H1 (cell line): ENCODE data around the gene LRRC74A. TPM values are rescaled to one million over a fixed set of nuclear protein-coding genes. Genes with fewer than 3 reads are reported as not detected.

Experiments
- CTCF ChIA-PET: fragments of 300-600 bp; sonication (Branson Sonifier 250); formaldehyde crosslinking; loops from one replicate; lab custom pipeline; 2021; ENCODE audit not compliant: partially characterized antibody; lab: Charles Lee
- POLR2A ChIA-PET: fragments of 300-600 bp; sonication (Branson Sonifier 250); formaldehyde crosslinking; loops from one replicate; lab custom pipeline; 2021; ENCODE audit warnings: inconsistent platforms; ENCODE audit not compliant: partially characterized antibody; lab: Charles Lee
- DNase-seq, 2 experiments: peaks; one replicate each; pipeline versions ENCODE4 v3.0.0 to v3.0.0-alpha.2; 2010 to 2022; ENCODE audit warnings: low spot score in 2 of 2, low read depth in 1 of 2, mixed read lengths in 1 of 2
- FAIRE-seq: peaks from 2 replicates; lab custom pipeline; 2011; peaks lifted over from hg19 to GRCh38; lab: Jason Lieb, UNC
- H2AFZ ChIP-seq: 2 replicates; pipeline ENCODE4 v1.8.1; 2012; ENCODE audit warnings: low read length, inconsistent platforms
- H2AK5ac ChIP-seq: 2 replicates; pipeline ENCODE4 v1.6.1; 2013; ENCODE audit warnings: low read depth, low read length
- H2BK120ac ChIP-seq: replicated peaks from 2 replicates; pipeline ENCODE3; 2013; ENCODE audit warnings: low read depth, low read length, inconsistent platforms
- H2BK12ac ChIP-seq: 2 replicates; pipeline ENCODE4 v1.6.1; 2013; ENCODE audit warnings: low read depth, low read length
- H2BK15ac ChIP-seq: 2 replicates; pipeline ENCODE4 v1.6.1; 2013; ENCODE audit warnings: low read length
- H2BK20ac ChIP-seq: 2 replicates; pipeline ENCODE4 v1.6.1; 2013; ENCODE audit warnings: low read length
- H2BK5ac ChIP-seq: 2 replicates; pipeline ENCODE4 v1.6.1; 2013; ENCODE audit warnings: low read depth, low read length
- H3K14ac ChIP-seq: 2 replicates; pipeline ENCODE4 v1.6.1; 2013; ENCODE audit warnings: inconsistent platforms; ENCODE audit not compliant: insufficient read length
- H3K18ac ChIP-seq: 2 replicates; pipeline ENCODE4 v1.6.1; 2013; ENCODE audit warnings: low read length; ENCODE audit errors: extremely low read depth
- H3K23ac ChIP-seq: 2 replicates; pipeline ENCODE4 v1.6.1; 2013; ENCODE audit warnings: inconsistent platforms; ENCODE audit not compliant: insufficient read length
- H3K23me2 ChIP-seq: 2 replicates; pipeline ENCODE4 v1.6.1; 2013; ENCODE audit warnings: low read depth, low read length
- H3K27ac ChIP-seq: 2 replicates; pipeline ENCODE4 v1.6.1; 2011; ENCODE audit warnings: low read depth, low read length, inconsistent platforms
- H3K27me3 ChIP-seq, 4 experiments: replicated peaks in 1 of 4; 1 replicate in 1 of 4; 2 replicates in 3 of 4; pipeline versions ENCODE4 v1.6.1 to v1.8.1; 2011 to 2013; ENCODE audit warnings: low read length in 3 of 4, mild to moderate bottlenecking in 3 of 4, inconsistent platforms in 2 of 4, mixed read lengths in 2 of 4, moderate library complexity in 1 of 4; ENCODE audit not compliant: control insufficient read depth in 3 of 4, insufficient read depth in 3 of 4; ENCODE audit errors: extremely low read depth in 1 of 4
- H3K36me3 ChIP-seq, 4 experiments: 2 replicates each; pipeline versions ENCODE4 v1.6.1 to v1.8.1; 2011 to 2013; ENCODE audit warnings: mild to moderate bottlenecking in 4 of 4, low read length in 3 of 4, moderate library complexity in 2 of 4, control low read depth in 1 of 4, inconsistent platforms in 1 of 4; ENCODE audit not compliant: insufficient read depth in 4 of 4, control insufficient read depth in 2 of 4
- H3K4ac ChIP-seq: replicated peaks from 2 replicates; pipeline ENCODE3; 2013; ENCODE audit warnings: low read length, low read depth, mixed read lengths, inconsistent platforms; ENCODE audit not compliant: insufficient read length
- H3K4me1 ChIP-seq, 4 experiments: replicated peaks in 1 of 4; 1 replicate in 1 of 4; 2 replicates in 3 of 4; pipeline versions ENCODE4 v1.6.1 to v1.8.1; 2011 to 2013; ENCODE audit warnings: low read length in 3 of 4, inconsistent platforms in 2 of 4, mixed read lengths in 1 of 4; ENCODE audit not compliant: insufficient read depth in 4 of 4, control insufficient read depth in 3 of 4
- H3K4me2 ChIP-seq, 2 experiments: 2 replicates each; pipeline versions ENCODE4 v1.6.1 to v1.8.1; 2011 to 2013; ENCODE audit warnings: low read depth in 2 of 2, low read length in 2 of 2, control low read depth in 1 of 2, inconsistent platforms in 1 of 2, mild to moderate bottlenecking in 1 of 2; ENCODE audit not compliant: insufficient read depth in 1 of 2
- H3K4me3 ChIP-seq, 4 experiments: fragments of 200-600, 300-600 bp in 1 of 4; sonication (generic), shearing (Covaris generic), sonication (Bioruptor Twin) in 1 of 4; 2 replicates each; pipeline versions ENCODE4 v1.5.1 to v1.8.1; 2011 to 2016; ENCODE audit warnings: low read length in 4 of 4, low read depth in 3 of 4, control low read depth in 2 of 4, inconsistent platforms in 2 of 4, mild to moderate bottlenecking in 2 of 4, mixed read lengths in 1 of 4, moderate library complexity in 1 of 4; ENCODE audit not compliant: insufficient read depth in 2 of 4; ENCODE audit errors: extremely low read depth in 1 of 4
- H3K56ac ChIP-seq: replicated peaks from 2 replicates; pipeline ENCODE3; 2013; ENCODE audit warnings: low read depth, mild to moderate bottlenecking, mixed read lengths, low read length, inconsistent platforms; ENCODE audit not compliant: insufficient read length
- H3K79me1 ChIP-seq: 2 replicates; pipeline ENCODE4 v1.6.1; 2013; ENCODE audit warnings: low read depth, low read length, control low read depth
- H3K79me2 ChIP-seq, 2 experiments: 2 replicates each; pipeline versions ENCODE4 v1.6.1 to v1.8.1; 2012 to 2013; ENCODE audit warnings: low read length in 2 of 2, mild to moderate bottlenecking in 2 of 2, inconsistent platforms in 1 of 2; ENCODE audit not compliant: insufficient read depth in 2 of 2, control insufficient read depth in 1 of 2
- H3K9ac ChIP-seq, 4 experiments: replicated peaks in 1 of 4; 1 replicate in 1 of 4; 2 replicates in 3 of 4; pipeline versions ENCODE4 v1.6.1 to v1.8.1; 2011 to 2013; ENCODE audit warnings: low read depth in 3 of 4, low read length in 3 of 4, control low read depth in 2 of 4, mild to moderate bottlenecking in 2 of 4, moderate library complexity in 2 of 4, inconsistent platforms in 1 of 4; ENCODE audit errors: extremely low read depth in 1 of 4
- H3K9me3 ChIP-seq, 2 experiments: 2 replicates each; pipeline versions ENCODE4 v1.6.1 to v1.8.1; 2012 to 2013; ENCODE audit warnings: mild to moderate bottlenecking in 2 of 2, moderate library complexity in 2 of 2, control low read depth in 1 of 2, inconsistent platforms in 1 of 2, low read depth in 1 of 2, low read length in 1 of 2, mixed read lengths in 1 of 2; ENCODE audit not compliant: insufficient read depth in 2 of 2
- H4K20me1 ChIP-seq, 2 experiments: replicated peaks in 1 of 2; 2 replicates each; pipeline versions ENCODE3 to v1.8.1; 2011 to 2013; ENCODE audit warnings: inconsistent platforms in 2 of 2, low read length in 2 of 2, mild to moderate bottlenecking in 1 of 2; ENCODE audit not compliant: insufficient read depth in 2 of 2, control insufficient read depth in 1 of 2
- H4K5ac ChIP-seq: 2 replicates; pipeline ENCODE4 v1.6.1; 2013; ENCODE audit warnings: low read length, low read depth, mixed read lengths, inconsistent platforms; ENCODE audit not compliant: insufficient read length
- H4K8ac ChIP-seq: 2 replicates; pipeline ENCODE4 v1.8.0; 2013; ENCODE audit warnings: mild to moderate bottlenecking, moderate library complexity, low read length, inconsistent platforms; ENCODE audit not compliant: insufficient read depth; ENCODE audit errors: extremely low read depth
- H4K91ac ChIP-seq: replicated peaks from 2 replicates; pipeline ENCODE3; 2013; ENCODE audit warnings: low read length, mixed read lengths, inconsistent platforms; ENCODE audit not compliant: insufficient read length
- BRCA1 ChIP-seq: IDR thresholded peaks from 2 replicates; pipeline ENCODE4 v1.6.1; 2012; ENCODE audit warnings: low read depth, low read length, improper control_type of control experiment
- SIRT6 ChIP-seq: IDR thresholded peaks from one replicate; pipeline ENCODE4 v1.7.1; 2012; ENCODE audit warnings: low read length, inconsistent platforms
- WGBS, 2 experiments: shearing (Covaris generic) in 1 of 2; methylation state at CpG; one replicate each; pipeline versions ENCODE4 v1.1.6 to v1.1.7; 2013 to 2015; ENCODE audit warnings: low lambda C conversion rate in 2 of 2, mixed read lengths in 2 of 2, inconsistent platforms in 1 of 2, low coverage in 1 of 2, missing lambda C conversion rate in 1 of 2; ENCODE audit not compliant: insufficient replicate concordance in 2 of 2, insufficient coverage in 1 of 2, insufficient read length in 1 of 2; ENCODE audit errors: extremely low coverage in 1 of 2, missing lambda C conversion rate in 1 of 2; 5-methylcytosine and 5-hydroxymethylcytosine counted together
- polyA plus RNA-seq, 7 experiments: library from polyadenylated mRNA; depleted of rRNA in 3 of 7; stranded (reverse) in 5 of 7; unstranded in 2 of 7; fragments of >200 nt in 5 of 7; fragments of 200-250 nt in 2 of 7; gene quantifications; 1 replicate in 5 of 7; 2 replicates in 1 of 7; 4 replicates in 1 of 7; pipeline versions ENCODE4 v1.2.1 to v1.2.3, GENCODE V29; 2011 to 2013; ENCODE audit warnings: missing spikeins in 2 of 7, mixed read lengths in 2 of 7
- total RNA-seq: library from RNA; stranded (reverse); fragmentation: NEBNext Ultra II Directional; extraction: Animal tissue kit (Norgen Biotek cat#: 25700); gene quantifications from 2 replicates; pipeline ENCODE4 v1.2.1, GENCODE V29; 2021

Gene LRRC74A
- total and polyA plus RNA-seq, 2 of the 8 experiments (the other 6 are each of a cell fraction or from before 2014, with no cell fraction given): not detected

GRCh38 chr14:76777721-76778120 lies 48.5 kb upstream of the LRRC74A start:
- H4K91ac ChIP-seq: no peak overlapping the region
- peaks cover 5 to 7% (median 5%) of the 10 kb centered on the region in 4 experiments; a peak in 2 of 8 replicates for H3K36me3 ChIP-seq
- no peak overlapping the region for H3K27ac ChIP-seq
- H4K5ac ChIP-seq: no peak overlapping the region
- H3K4me2 ChIP-seq: no peak overlapping the region
- H4K8ac ChIP-seq: no peak overlapping the region
- no peak overlapping the region for H2BK5ac ChIP-seq
- no peak overlapping the region for H2AFZ ChIP-seq
- no peak overlapping the region for H2AK5ac ChIP-seq
- H3K23ac ChIP-seq: no peak overlapping the region
- WGBS, 2 experiments: 89% methylated on average over 5 of the region's 9 CpGs; no CpG with 5 or more reads in 1 of the 2 experiments
- no peaks in the 10 kb centered on the region for H3K79me2 ChIP-seq
- no peak overlapping the region for H3K4me3 ChIP-seq
- H3K9ac ChIP-seq: no peak overlapping the region
- no peak overlapping the region for H2BK15ac ChIP-seq
- no peaks in the 10 kb centered on the region; a peak in 1 of 7 replicates for H3K27me3 ChIP-seq
- H3K4me1 ChIP-seq: peaks cover 0 to 13% (median 5%) of the 10 kb centered on the region in 4 experiments; a peak in 5 of 7 replicates
- H3K14ac ChIP-seq: no peak overlapping the region
- TF ChIP-seq SIRT6: no peak
- no peak for TF ChIP-seq BRCA1
- H2BK12ac ChIP-seq: no peak overlapping the region
- H3K79me1 ChIP-seq: no peaks in the 10 kb centered on the region
- H2BK20ac ChIP-seq: no peak overlapping the region
- no peak overlapping the region for H2BK120ac ChIP-seq
- no peak overlapping the region for H3K4ac ChIP-seq
- no peak for FAIRE-seq
- no peaks in the 10 kb centered on the region for H3K23me2 ChIP-seq
- no peak overlapping the region for H3K56ac ChIP-seq
- H3K18ac ChIP-seq: no peak overlapping the region
- ChIA-PET CTCF (interaction anchor here (1.1 to 13.7 kb wide), 4 partner anchors 11 to 68 kb away, joined by 3 to 234 read pairs (median 16); no protein-coding TSS in a partner anchor), POLR2A (interaction anchor here (1.3 to 2.9 kb wide), 4 partner anchors 8 to 16 kb away, joined by 5 to 10 read pairs (median 8); partner anchors contain the start of gene VASH1)
- no peak for DNase-seq
- no peaks in the 10 kb centered on the region for H4K20me1 ChIP-seq
- no peaks in the 10 kb centered on the region for H3K9me3 ChIP-seq
